Smooth muscle cell (in vitro differentiated cells): Measurements from ENCODE around the gene EFHD2. TPM values are rescaled to one million over a fixed set of nuclear protein-coding genes. Genes with fewer than 3 reads are reported as not detected.
"Not testable (repeated sequence)": the region's sequence is repeated elsewhere in the genome, so short reads cannot be mapped to it uniquely, and the experiment has no call there.

Source experiments
- DNase-seq: peaks from one replicate; lab custom pipeline; 2025; ENCODE audit not compliant: unreplicated experiment; lab: John Stamatoyannopoulos, UW
- H2AFZ ChIP-seq: fragments of 200-600 bp; sonication (generic); 2 replicates; pipeline ENCODE4 v1.6.0; 2016; ENCODE audit warnings: antibody characterized with exemption, low read depth, mild to moderate bottlenecking
- H3F3A ChIP-seq: fragments of 200-600 bp; sonication (generic); 2 replicates; pipeline ENCODE4 v1.6.0; 2017; ENCODE audit warnings: antibody characterized with exemption, low read depth
- H3K27ac ChIP-seq: fragments of 200-600 bp; sonication (generic); 2 replicates; pipeline ENCODE4 v1.5.1; 2016; ENCODE audit warnings: low read depth, mild to moderate bottlenecking
- H3K27me3 ChIP-seq: fragments of 200-600 bp; sonication (generic); 2 replicates; pipeline ENCODE4 v1.6.1; 2016; ENCODE audit warnings: low read depth, mild to moderate bottlenecking
- H3K36me3 ChIP-seq: fragments of 200-600 bp; sonication (generic); 2 replicates; pipeline ENCODE4 v1.5.1; 2016; ENCODE audit warnings: low read depth
- H3K4me1 ChIP-seq: fragments of 200-600 bp; sonication (generic); 2 replicates; pipeline ENCODE4 v1.5.1; 2016; ENCODE audit warnings: low read depth
- H3K4me2 ChIP-seq: fragments of 200-600 bp; sonication (generic); 2 replicates; pipeline ENCODE4 v1.6.0; 2016; ENCODE audit warnings: mild to moderate bottlenecking
- H3K4me3 ChIP-seq: fragments of 200-600 bp; sonication (generic); 2 replicates; pipeline ENCODE4 v1.5.1; 2016; ENCODE audit warnings: mild to moderate bottlenecking
- H3K79me2 ChIP-seq: fragments of 200-600 bp; sonication (generic); 2 replicates; pipeline ENCODE4 v1.6.0; 2016; ENCODE audit warnings: low read depth, mild to moderate bottlenecking
- H3K9ac ChIP-seq: fragments of 200-600 bp; sonication (generic); 2 replicates; pipeline ENCODE4 v1.6.0; 2016; ENCODE audit warnings: low read depth
- H3K9me3 ChIP-seq: fragments of 200-600 bp; sonication (generic); replicated peaks from 2 replicates; pipeline ENCODE4 v1.5.1; 2016; ENCODE audit warnings: low read depth
- H4K20me1 ChIP-seq: fragments of 200-600 bp; sonication (generic); 2 replicates; pipeline ENCODE4 v1.6.0; 2016; ENCODE audit warnings: low read depth
- CTCF ChIP-seq: fragments of 200-600 bp; sonication (generic); IDR thresholded peaks from 2 replicates; pipeline ENCODE4 v1.5.1; 2017; ENCODE audit warnings: borderline replicate concordance, mild to moderate bottlenecking, antibody characterized with exemption; ENCODE audit not compliant: insufficient read depth, poor library complexity, severe bottlenecking
- WGBS: methylation state at CpG from one replicate; pipeline ENCODE4 v1.1.7; 2016; ENCODE audit warnings: low lambda C conversion rate; 5-methylcytosine and 5-hydroxymethylcytosine counted together
- polyA plus RNA-seq: library from polyadenylated mRNA; unstranded; fragments of >200 nt; fragmentation: Nextera tagmentation; extraction: Ambion mirVana; gene quantifications from 2 replicates; pipeline ENCODE4 v1.2.1, GENCODE V29; 2016
- total RNA-seq: library from RNA; depleted of rRNA; stranded (reverse); fragments of >200 nt; gene quantifications from 2 replicates; pipeline ENCODE4 v1.2.3, GENCODE V29; 2014

The EFHD2 gene
- total and polyA plus RNA-seq, 2 experiments from 2014 or later: 7.0 to 22.9 TPM

- H3K27me3 ChIP-seq: no peaks in the 10 kb centered on the region
- H3K4me3 ChIP-seq: no peak overlapping the region
- peaks cover 11% of the 10 kb centered on the region for H3K4me1 ChIP-seq
- no peak overlapping the region for H3K9ac ChIP-seq
- H3K4me2 ChIP-seq: no peak overlapping the region
- no peaks in the 10 kb centered on the region for H3K9me3 ChIP-seq
- H4K20me1 ChIP-seq: no peaks in the 10 kb centered on the region
- peaks cover 20% of the 10 kb centered on the region for H3F3A ChIP-seq
- WGBS: 82% methylated on average over 6 of the region's 6 CpGs
- no peak overlapping the region for H3K27ac ChIP-seq
- no peaks in the 10 kb centered on the region for H3K36me3 ChIP-seq
- H2AFZ ChIP-seq: no peak overlapping the region
- TF ChIP-seq CTCF: no peak
- no peaks in the 10 kb centered on the region for H3K79me2 ChIP-seq
- DNase-seq: no peak
These were observed 45.8 kb downstream of the EFHD2 start for GRCh38 chr1:15455522-15455921.

DNA sequence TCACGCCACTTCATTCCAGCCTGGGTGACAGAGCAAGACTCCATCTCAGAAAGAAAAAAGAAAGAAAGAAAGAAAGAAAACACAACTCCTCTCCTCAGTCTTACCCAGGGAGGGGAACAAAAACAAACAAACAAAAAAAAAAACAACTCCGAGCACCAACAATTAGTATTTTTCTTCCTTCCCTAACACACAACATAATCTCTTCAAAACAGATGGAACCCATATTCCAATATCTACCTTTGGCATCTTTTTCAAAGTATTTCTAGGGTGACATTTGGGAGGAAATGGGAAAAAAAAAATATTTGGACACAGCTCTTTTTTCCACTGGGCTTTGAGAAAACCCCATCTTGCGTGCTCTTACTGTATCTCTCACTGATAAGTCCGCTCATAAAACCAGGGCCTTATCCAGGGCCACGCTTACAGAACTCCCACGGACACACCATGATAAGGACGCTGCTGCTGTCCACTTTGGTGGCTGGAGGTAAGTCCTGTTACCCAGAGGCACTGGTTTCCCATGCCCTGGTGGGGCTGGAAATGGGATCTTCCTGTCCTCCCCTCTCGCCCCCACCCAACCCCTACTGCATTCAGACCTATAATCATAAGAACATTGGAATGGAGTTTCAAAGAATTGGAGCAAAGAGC is 46.7 kb downstream of the EFHD2 start, which contains the start of gene CELA2A:
Gene CELA2A (plus strand): TSS at position 420 of the 642 bp plus-strand sequence. CDS start 22 bp downstream, at position 442.
- no peak for TF ChIP-seq CTCF
- H3K4me2 ChIP-seq: peak within 1 kb of the TSS; percentile 44
- no peak within 1 kb of the TSS for H2AFZ ChIP-seq
- H3K36me3 ChIP-seq: no peaks in the 10 kb centered on the region
- H4K20me1 ChIP-seq: no peaks in the 10 kb centered on the region
- WGBS: 42% methylated on average over 8 of the region's 8 CpGs
- DNase-seq: no peak
- no peak within 1 kb of the TSS for H3K4me3 ChIP-seq
- H3K9me3 ChIP-seq: no peaks in the 10 kb centered on the region
- H3F3A ChIP-seq: peaks cover 20% of the 10 kb centered on the region
- no peaks in the 10 kb centered on the region for H3K27me3 ChIP-seq
- no peaks in the 10 kb centered on the region for H3K79me2 ChIP-seq
- peaks cover 13% of the 10 kb centered on the region for H3K4me1 ChIP-seq
- H3K9ac ChIP-seq: no peak within 1 kb of the TSS
- peak within 1 kb of the TSS; percentile 44 for H3K27ac ChIP-seq

DNA sequence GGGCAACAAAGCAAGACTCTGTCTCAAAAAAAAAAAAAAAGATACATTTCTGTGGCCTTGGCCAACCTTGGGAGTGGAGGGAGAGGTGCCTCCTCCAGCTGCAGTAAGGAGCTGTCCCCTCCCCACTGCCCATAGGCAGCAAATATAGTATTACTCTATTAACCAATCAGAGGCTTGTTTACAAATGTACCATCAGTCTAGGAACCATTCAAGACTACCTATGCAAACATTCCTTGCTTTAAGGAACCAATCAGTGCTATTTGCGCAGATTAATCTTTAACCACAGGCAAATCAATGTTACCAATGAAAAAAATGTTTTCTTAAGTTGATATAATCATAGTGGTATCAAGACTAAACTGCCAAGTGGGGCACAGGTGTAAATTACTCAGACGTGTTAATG is 47.9 kb downstream of the EFHD2 start:
- no peaks in the 10 kb centered on the region for H3K27me3 ChIP-seq
- H3K79me2 ChIP-seq: no peaks in the 10 kb centered on the region
- no peak overlapping the region for H3K4me2 ChIP-seq
- H3K4me1 ChIP-seq: peaks cover 13% of the 10 kb centered on the region
- no peak for DNase-seq
- TF ChIP-seq CTCF: no peak
- no peak overlapping the region for H3K27ac ChIP-seq
- H2AFZ ChIP-seq: no peak overlapping the region
- no peaks in the 10 kb centered on the region for H3K36me3 ChIP-seq
- no peak overlapping the region for H3K4me3 ChIP-seq
- peaks cover 20% of the 10 kb centered on the region for H3F3A ChIP-seq
- WGBS: 80% methylated on average over 2 of the region's 2 CpGs
- H3K9ac ChIP-seq: no peak overlapping the region
- H4K20me1 ChIP-seq: no peaks in the 10 kb centered on the region
- no peaks in the 10 kb centered on the region for H3K9me3 ChIP-seq

- H3K9ac ChIP-seq, H2AFZ ChIP-seq, H3K9me3 ChIP-seq, H3K36me3 ChIP-seq, H3K4me3 ChIP-seq, H3K27ac ChIP-seq, H3K27me3 ChIP-seq, H4K20me1 ChIP-seq, H3K79me2 ChIP-seq, DNase-seq, H3K4me2 ChIP-seq: not testable (repeated sequence)
- Histone ChIP-seq H3K4me1 (peaks cover 13% of the 10 kb centered on the region), H3F3A (peaks cover 16% of the 10 kb centered on the region)
- 71% methylated on average over 4 of the region's 4 CpGs for WGBS
These were observed 48.7 kb downstream of the EFHD2 start for GRCh38 chr1:15458388-15458787.
